ENCODE results near the gene MDH1. TPM values are rescaled to one million over a fixed set of nuclear protein-coding genes. Genes with fewer than 3 reads are reported as not detected.
A peak's percentile ranks its signal among the peaks of the same experiment; 100 is the strongest.

MDH1 gene
- total and polyA plus RNA-seq, 9 of the 15 experiments (the other 6 are each of a cell fraction or from before 2014, with no cell fraction given) = 191 to 1,225 (median 284) TPM

GRCh38 chr2:63580651-63581297, 8.0 kb upstream of the MDH1 start (continued):
- TF ChIP-seq RAD51 (IDR thresholded peaks at IDR 0.05; ENCODE audit: borderline replicate concordance, low read depth) (no peak), KDM1A (IDR thresholded peaks at IDR 0.05) (no peak), CCAR2 (IDR thresholded peaks at IDR 0.05; ENCODE audit: low read depth, low read length) (no peak), CHD1 (IDR thresholded peaks at IDR 0.05; ENCODE audit: low read length) (no peak)

GRCh38 chr2:63581298-63581961, 7.3 kb upstream of the MDH1 start:
- no peaks in the 10 kb centered on the region for H4K20me1 ChIP-seq (replicated peaks; ENCODE audit: control insufficient read depth, insufficient read depth, low read length)
- no peak for DNase-seq (ENCODE audit: extremely low read depth in 1 of 4, low spot score in 3 of 4)
- H3K4me2 ChIP-seq (ENCODE audit: insufficient read depth, low read length) = peak overlapping the region; percentile 25; the same call in 1 of the 2 replicates
- peaks cover 3% of the 10 kb centered on the region; the same call in 1 of the 3 replicates for H3K79me2 ChIP-seq (ENCODE audit: control insufficient read depth, insufficient read depth, low read length)
- no peak for FAIRE-seq
- no TSS peak for BruUV-seq (replicated peaks)
- H3K9ac ChIP-seq (ENCODE audit: insufficient read depth in 1 of 2, low read depth in 2 of 2, low read length in 2 of 2) = no peak overlapping the region
- peak overlapping the region; percentile 63 for H2AFZ ChIP-seq (ENCODE audit: low read depth, low read length)
- H3K36me3 ChIP-seq (ENCODE audit: control insufficient read depth, insufficient read depth, low read length) = no peaks in the 10 kb centered on the region
- WGBS (ENCODE audit: insufficient coverage, low coverage, missing lambda C conversion rate) = 54% methylated on average over 5 of the region's 5 CpGs
- ATAC-seq = peak; percentile 41
- in situ Hi-C loops (cut with MboI) (no loop called here), intact Hi-C loops (cut with micrococcal nuclease) (loop anchor here (10.0 kb wide), 1 partner anchor 263 kb away; the partner anchor contains the start of gene UGP2)
- H3K9me3 ChIP-seq (replicated peaks; ENCODE audit: control insufficient read depth, insufficient read depth, low read depth, low read length) = no peaks in the 10 kb centered on the region
- no peaks in the 10 kb centered on the region for H3K27me3 ChIP-seq (ENCODE audit: control insufficient read depth in 2 of 2, insufficient read depth in 2 of 2, low read length in 2 of 2)
- H3K27ac ChIP-seq (ENCODE audit: extremely low read depth, low read depth, low read length) = 0 out of 3 replicates have a peak overlapping the region, but pooled peaks have one; percentile 3
- H3K4me3 ChIP-seq = no peak overlapping the region
- H3K9me1 ChIP-seq (ENCODE audit: control insufficient read depth, insufficient read depth, low read length) = no peaks in the 10 kb centered on the region
- CTCF ChIA-PET (ENCODE audit: low intra/inter-chr PET ratio) = no interaction called here
- POLR2A ChIA-PET = interaction anchor here (0.6 to 0.7 kb wide), 2 partner anchors 12 to 31 kb away, joined by 3 read pairs; no protein-coding TSS in a partner anchor
- H3K4me1 ChIP-seq (replicated peaks in 1 of 2; ENCODE audit: control insufficient read depth in 2 of 2, insufficient read depth in 2 of 2, low read length in 2 of 2) = no peaks in the 10 kb centered on the region; a peak in 1 of 5 replicates
- TF ChIP-seq SNAPC5 (CRISPR knock-in tag; IDR thresholded peaks at IDR 0.05) (no peak), FOXJ3 (CRISPR knock-in tag; IDR thresholded peaks at IDR 0.05) (no peak), ZNF232 (CRISPR knock-in tag; IDR thresholded peaks at IDR 0.05) (no peak), SUPT5H (IDR thresholded peaks at IDR 0.05) (no peak), BRD4 (IDR thresholded peaks at IDR 0.05) (no peak), REST (IDR thresholded peaks at IDR 0.05; ENCODE audit: borderline replicate concordance) (no peak), REST (CRISPR knock-in tag; IDR thresholded peaks at IDR 0.05; ENCODE audit: low read depth) (no peak), FIP1L1 (IDR thresholded peaks at IDR 0.05; ENCODE audit: low read depth, low read length, poor library complexity, severe bottlenecking) (no peak)

Data from K562 (cell line).